ENCODE results near the gene IFNK.

The IFNK gene

DNA sequence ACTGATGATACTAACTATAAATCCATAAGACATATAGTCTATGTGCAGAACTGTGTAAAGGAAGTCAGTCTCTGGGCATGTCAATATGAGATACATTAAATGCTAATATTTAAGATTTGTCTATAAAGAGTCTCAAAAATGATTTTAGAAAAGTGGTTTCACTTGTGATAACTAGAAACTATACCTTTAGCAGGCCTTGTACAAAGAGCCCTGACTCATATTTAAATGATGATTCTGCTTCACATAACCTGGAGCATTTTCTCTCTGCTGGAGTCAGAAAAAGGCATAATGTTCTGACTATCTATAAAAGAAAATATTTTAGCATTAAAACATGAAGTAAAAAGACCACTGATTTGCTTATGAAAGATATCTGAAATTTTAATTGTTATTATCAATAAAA, 34.2 kb downstream of the IFNK start:
- Histone ChIP-seq H3K27ac (ENCODE audit: low read depth, low read length) (no peak overlapping the region), H3K9ac (ENCODE audit: low read depth, low read length) (no peak overlapping the region), H3K4me3 (ENCODE audit: low read depth, low read length) (no peak overlapping the region), H3K4me1 (ENCODE audit: control insufficient read depth, insufficient read depth, low read length) (no peaks in the 10 kb centered on the region), H3K36me3 (ENCODE audit: control insufficient read depth, insufficient read depth, low read length) (peaks cover 90% of the 10 kb centered on the region), H3K9me3 (ENCODE audit: control insufficient read depth, insufficient read depth, low read length) (no peaks in the 10 kb centered on the region), H3K27me3 (ENCODE audit: control insufficient read depth, insufficient read depth, low read length) (no peaks in the 10 kb centered on the region)

DNA sequence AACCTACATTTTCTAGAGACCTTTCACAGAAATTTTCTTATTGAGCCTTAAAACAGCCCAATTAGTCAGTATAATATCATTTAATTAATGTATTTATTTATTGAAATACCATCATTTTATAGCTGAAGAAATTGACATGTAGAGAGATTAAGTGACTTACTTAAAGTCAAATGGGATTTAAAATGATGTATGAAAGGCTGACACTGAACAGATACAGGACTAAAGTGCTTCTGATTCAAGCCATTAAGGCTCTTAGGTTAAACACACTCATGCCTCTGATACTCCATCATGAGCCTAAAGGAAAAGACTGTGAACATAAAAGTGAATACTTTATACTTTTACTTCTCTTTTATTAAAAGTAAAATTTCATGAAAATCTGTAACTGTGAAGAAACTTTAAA, 36.4 kb downstream of the IFNK start:
- Histone ChIP-seq H3K4me3 (ENCODE audit: low read depth, low read length) (no peak overlapping the region), H3K27ac (ENCODE audit: low read depth, low read length) (no peak overlapping the region), H3K36me3 (ENCODE audit: control insufficient read depth, insufficient read depth, low read length) (peaks cover 89% of the 10 kb centered on the region), H3K9ac (ENCODE audit: low read depth, low read length) (no peak overlapping the region), H3K4me1 (ENCODE audit: control insufficient read depth, insufficient read depth, low read length) (no peaks in the 10 kb centered on the region), H3K9me3 (ENCODE audit: control insufficient read depth, insufficient read depth, low read length) (no peaks in the 10 kb centered on the region), H3K27me3 (ENCODE audit: control insufficient read depth, insufficient read depth, low read length) (no peaks in the 10 kb centered on the region)

DNA sequence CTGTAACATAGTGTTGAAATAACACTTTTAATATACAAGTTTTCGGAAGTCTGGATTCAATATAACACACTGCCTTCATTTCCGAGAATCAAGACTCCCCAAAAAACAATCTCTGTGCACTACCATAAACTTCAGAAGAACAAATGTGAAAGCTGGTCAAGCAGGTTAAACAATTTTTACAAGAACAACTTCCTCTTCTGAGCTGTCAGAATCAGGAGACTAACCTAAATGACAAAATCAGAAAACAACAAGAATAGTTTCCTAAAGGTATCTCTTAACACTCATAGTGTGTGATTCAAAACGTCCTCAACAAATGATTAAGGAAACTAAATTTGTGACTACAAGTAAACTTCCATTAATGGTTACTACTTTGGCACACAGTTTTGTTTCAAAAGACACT, 37.6 kb downstream of the IFNK start:
- H3K36me3 ChIP-seq (ENCODE audit: control insufficient read depth, insufficient read depth, low read length) = peaks cover 89% of the 10 kb centered on the region
- H3K4me1 ChIP-seq (ENCODE audit: control insufficient read depth, insufficient read depth, low read length) = no peaks in the 10 kb centered on the region
- H3K27me3 ChIP-seq (ENCODE audit: control insufficient read depth, insufficient read depth, low read length) = no peaks in the 10 kb centered on the region
- H3K4me3 ChIP-seq (ENCODE audit: low read depth, low read length) = no peak overlapping the region
- no peak overlapping the region for H3K27ac ChIP-seq (ENCODE audit: low read depth, low read length)
- H3K9me3 ChIP-seq (ENCODE audit: control insufficient read depth, insufficient read depth, low read length) = no peaks in the 10 kb centered on the region
- no peak overlapping the region for H3K9ac ChIP-seq (ENCODE audit: low read depth, low read length)

DNA sequence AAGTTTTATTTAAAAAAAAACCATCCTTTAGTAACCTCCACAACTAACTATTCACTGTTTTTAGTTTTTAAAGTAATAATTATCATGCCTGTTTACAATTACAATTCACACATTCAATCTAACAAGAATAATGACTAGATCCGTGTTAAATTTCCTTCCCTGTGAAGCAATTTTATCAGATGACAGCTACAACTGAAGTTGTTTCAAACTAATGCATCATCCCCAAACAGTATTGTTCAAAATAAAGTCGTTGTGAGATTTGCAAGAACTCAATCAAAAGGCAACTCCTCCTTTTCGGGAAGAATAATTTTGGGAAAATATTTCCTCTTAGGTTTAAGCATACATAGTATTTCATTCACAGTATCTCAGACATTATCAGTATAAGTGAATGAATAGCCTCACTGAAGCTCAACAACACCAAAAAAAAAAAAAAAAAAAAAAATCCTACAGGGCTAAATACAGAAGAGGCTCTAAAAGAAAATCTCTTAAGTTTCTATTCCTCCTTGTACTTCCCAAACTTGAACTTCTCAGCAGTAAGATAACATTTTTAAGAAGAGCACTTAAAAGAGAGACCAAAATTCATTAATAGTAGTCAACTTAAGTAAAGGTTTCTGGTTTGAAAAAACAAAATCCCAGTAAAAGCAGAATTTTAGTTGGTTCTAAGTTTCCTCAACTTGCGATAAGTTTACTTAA, 39.8 kb downstream of the IFNK start:
- H3K4me1 ChIP-seq (ENCODE audit: control insufficient read depth, insufficient read depth, low read length) = no peaks in the 10 kb centered on the region
- H3K4me3 ChIP-seq (ENCODE audit: low read depth, low read length) = no peak overlapping the region
- no peak overlapping the region for H3K27ac ChIP-seq (ENCODE audit: low read depth, low read length)
- peaks cover 73% of the 10 kb centered on the region for H3K36me3 ChIP-seq (ENCODE audit: control insufficient read depth, insufficient read depth, low read length)
- no peak overlapping the region for H3K9ac ChIP-seq (ENCODE audit: low read depth, low read length)
- no peaks in the 10 kb centered on the region for H3K27me3 ChIP-seq (ENCODE audit: control insufficient read depth, insufficient read depth, low read length)
- H3K9me3 ChIP-seq (ENCODE audit: control insufficient read depth, insufficient read depth, low read length) = no peaks in the 10 kb centered on the region

DNA sequence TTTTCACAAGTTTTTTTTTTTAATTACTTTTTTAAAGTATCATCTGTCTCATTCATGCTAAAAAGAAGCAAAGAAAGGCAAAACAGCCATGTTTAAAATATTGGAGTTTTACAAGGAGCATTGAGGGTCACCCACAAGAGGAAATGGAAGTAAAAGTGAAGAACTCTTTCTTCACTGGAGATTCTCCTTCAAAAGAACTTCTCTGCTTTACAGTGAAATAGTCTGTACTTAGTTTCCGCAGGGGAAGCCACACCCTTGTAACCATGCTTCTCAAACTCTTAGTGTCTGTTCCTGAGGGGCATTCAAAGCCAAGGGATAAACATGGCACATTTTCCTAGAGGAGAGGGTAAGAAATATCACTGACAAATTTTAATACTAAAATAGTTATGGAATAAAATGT, 40.6 kb downstream of the IFNK start:
- H3K9me3 ChIP-seq (ENCODE audit: control insufficient read depth, insufficient read depth, low read length) = no peaks in the 10 kb centered on the region
- no peak overlapping the region for H3K4me3 ChIP-seq (ENCODE audit: low read depth, low read length)
- H3K27me3 ChIP-seq (ENCODE audit: control insufficient read depth, insufficient read depth, low read length) = no peaks in the 10 kb centered on the region
- H3K27ac ChIP-seq (ENCODE audit: low read depth, low read length) = no peak overlapping the region
- no peaks in the 10 kb centered on the region for H3K4me1 ChIP-seq (ENCODE audit: control insufficient read depth, insufficient read depth, low read length)
- H3K36me3 ChIP-seq (ENCODE audit: control insufficient read depth, insufficient read depth, low read length) = peaks cover 66% of the 10 kb centered on the region
- no peak overlapping the region for H3K9ac ChIP-seq (ENCODE audit: low read depth, low read length)

DNA sequence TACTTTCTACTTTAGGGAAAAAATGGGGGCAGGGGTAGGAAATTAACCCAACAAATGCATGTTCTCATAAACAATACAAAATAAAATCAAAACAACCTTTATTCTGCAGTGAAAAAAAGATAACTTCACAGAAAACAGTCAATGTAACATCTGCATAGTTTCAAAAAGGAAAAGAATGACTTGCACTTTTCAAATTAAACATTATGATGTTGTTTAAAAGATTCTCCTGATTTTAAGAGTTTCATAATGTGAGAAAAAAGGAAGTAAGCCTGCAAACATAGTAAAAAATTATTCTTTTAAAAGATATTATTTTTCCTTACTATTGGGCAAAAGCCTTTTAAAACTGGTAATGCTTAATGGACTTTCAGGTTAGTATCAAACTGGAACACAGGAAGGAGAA, 41.6 kb downstream of the IFNK start:
- H3K4me3 ChIP-seq (ENCODE audit: low read depth, low read length) = no peak overlapping the region
- no peak overlapping the region for H3K9ac ChIP-seq (ENCODE audit: low read depth, low read length)
- H3K36me3 ChIP-seq (ENCODE audit: control insufficient read depth, insufficient read depth, low read length) = peaks cover 57% of the 10 kb centered on the region
- H3K9me3 ChIP-seq (ENCODE audit: control insufficient read depth, insufficient read depth, low read length) = no peaks in the 10 kb centered on the region
- no peaks in the 10 kb centered on the region for H3K27me3 ChIP-seq (ENCODE audit: control insufficient read depth, insufficient read depth, low read length)
- H3K4me1 ChIP-seq (ENCODE audit: control insufficient read depth, insufficient read depth, low read length) = no peaks in the 10 kb centered on the region
- no peak overlapping the region for H3K27ac ChIP-seq (ENCODE audit: low read depth, low read length)

DNA sequence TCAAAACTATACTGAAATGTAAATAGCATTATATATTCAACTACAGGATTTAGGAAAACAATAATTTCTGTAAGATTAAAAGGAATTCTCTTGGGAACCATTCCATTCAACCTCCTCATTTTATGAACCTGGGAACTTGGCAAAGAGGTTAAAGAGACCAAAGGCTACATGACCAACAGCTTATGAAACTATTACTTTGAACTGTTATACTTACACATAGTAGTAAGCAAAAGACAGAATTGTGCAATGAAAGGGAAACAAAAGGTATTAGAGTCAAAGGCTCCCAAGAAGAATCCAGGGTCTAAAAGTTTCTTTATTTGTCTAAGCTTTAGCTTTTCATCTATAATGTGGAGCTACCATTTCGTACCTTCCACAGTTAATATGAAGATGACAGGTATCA, 42.0 kb downstream of the IFNK start:
- H3K4me1 ChIP-seq (ENCODE audit: control insufficient read depth, insufficient read depth, low read length) = no peaks in the 10 kb centered on the region

DNA sequence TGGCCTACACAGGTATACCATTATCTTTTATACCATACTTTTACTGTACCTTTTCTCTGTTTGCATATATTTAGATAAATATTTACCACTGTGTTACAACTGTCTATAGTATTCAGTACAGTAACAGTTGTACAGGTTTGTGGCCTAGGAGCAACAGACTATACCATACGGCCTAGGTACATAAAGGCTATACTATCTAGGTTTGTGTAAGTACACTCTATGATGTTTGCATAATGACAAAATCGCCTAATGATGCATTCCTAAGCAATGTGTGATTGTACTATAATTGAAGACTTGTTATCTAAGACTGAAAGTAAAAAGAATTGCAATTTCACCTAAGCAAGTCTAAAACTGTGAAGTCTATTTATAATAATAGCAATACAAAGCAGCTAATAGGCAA, 45.3 kb downstream of the IFNK start:
- Histone ChIP-seq H3K9me3 (ENCODE audit: control insufficient read depth, insufficient read depth, low read length) (no peaks in the 10 kb centered on the region), H3K36me3 (ENCODE audit: control insufficient read depth, insufficient read depth, low read length) (peaks cover 28% of the 10 kb centered on the region), H3K4me3 (ENCODE audit: low read depth, low read length) (no peak overlapping the region), H3K27me3 (ENCODE audit: control insufficient read depth, insufficient read depth, low read length) (no peaks in the 10 kb centered on the region), H3K9ac (ENCODE audit: low read depth, low read length) (no peak overlapping the region), H3K4me1 (ENCODE audit: control insufficient read depth, insufficient read depth, low read length) (peaks cover 8% of the 10 kb centered on the region), H3K27ac (ENCODE audit: low read depth, low read length) (no peak overlapping the region)

More for the DNA sequence above, 42.0 kb downstream of the IFNK start:
- Histone ChIP-seq H3K27me3 (ENCODE audit: control insufficient read depth, insufficient read depth, low read length) (no peaks in the 10 kb centered on the region), H3K9me3 (ENCODE audit: control insufficient read depth, insufficient read depth, low read length) (no peaks in the 10 kb centered on the region), H3K27ac (ENCODE audit: low read depth, low read length) (no peak overlapping the region), H3K9ac (ENCODE audit: low read depth, low read length) (no peak overlapping the region), H3K36me3 (ENCODE audit: control insufficient read depth, insufficient read depth, low read length) (peaks cover 52% of the 10 kb centered on the region), H3K4me3 (ENCODE audit: low read depth, low read length) (no peak overlapping the region)

DNA sequence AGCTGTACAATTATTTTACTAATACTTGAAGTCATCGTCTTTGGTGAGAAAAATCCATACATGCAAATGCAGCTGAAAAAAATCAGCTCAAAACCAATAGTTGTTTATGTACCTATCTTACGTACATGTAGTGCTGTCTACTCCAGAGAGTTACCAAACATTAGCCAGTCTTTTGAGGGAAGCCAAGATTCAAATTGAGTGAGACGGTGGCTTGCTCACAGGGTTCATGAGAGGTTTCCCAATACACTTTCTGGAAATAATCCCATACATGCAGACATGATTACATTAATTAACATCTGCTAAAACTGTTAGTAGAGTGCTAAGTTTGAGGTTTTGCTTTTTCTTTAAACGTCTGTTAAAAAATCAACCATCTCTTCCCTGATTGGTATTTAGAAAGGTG, 46.9 kb downstream of the IFNK start:
- peaks cover 8% of the 10 kb centered on the region for H3K4me1 ChIP-seq (ENCODE audit: control insufficient read depth, insufficient read depth, low read length)
- no peaks in the 10 kb centered on the region for H3K9me3 ChIP-seq (ENCODE audit: control insufficient read depth, insufficient read depth, low read length)
- no peak overlapping the region for H3K27ac ChIP-seq (ENCODE audit: low read depth, low read length)
- H3K4me3 ChIP-seq (ENCODE audit: low read depth, low read length) = no peak overlapping the region
- H3K27me3 ChIP-seq (ENCODE audit: control insufficient read depth, insufficient read depth, low read length) = no peaks in the 10 kb centered on the region
- H3K9ac ChIP-seq (ENCODE audit: low read depth, low read length) = no peak overlapping the region
- H3K36me3 ChIP-seq (ENCODE audit: control insufficient read depth, insufficient read depth, low read length) = peaks cover 12% of the 10 kb centered on the region

DNA sequence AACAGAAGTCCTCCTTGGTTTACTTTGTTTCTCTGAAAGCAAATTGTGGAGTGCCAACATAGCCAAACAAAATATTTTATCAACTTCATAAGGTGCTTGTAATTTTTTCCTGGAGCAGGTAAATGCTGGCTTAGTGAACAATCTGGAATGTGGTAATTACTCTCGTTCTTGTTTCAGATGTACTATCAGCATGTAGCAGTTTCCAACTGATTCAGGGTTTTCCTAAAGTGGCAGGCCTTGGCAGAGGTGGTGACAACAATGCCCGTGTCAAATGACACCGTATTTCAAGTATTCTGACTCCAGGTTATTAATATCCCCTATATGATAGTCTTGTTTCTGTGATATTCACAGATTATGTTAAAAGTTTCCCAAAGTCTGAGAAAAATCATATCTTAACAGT, 48.0 kb downstream of the IFNK start:
- Histone ChIP-seq H3K9ac (ENCODE audit: low read depth, low read length) (no peak overlapping the region), H3K27me3 (ENCODE audit: control insufficient read depth, insufficient read depth, low read length) (no peaks in the 10 kb centered on the region), H3K9me3 (ENCODE audit: control insufficient read depth, insufficient read depth, low read length) (no peaks in the 10 kb centered on the region; the same call in 1 of the 2 replicates), H3K27ac (ENCODE audit: low read depth, low read length) (no peak overlapping the region), H3K36me3 (ENCODE audit: control insufficient read depth, insufficient read depth, low read length) (peaks cover 1% of the 10 kb centered on the region; the same call in 1 of the 2 replicates), H3K4me3 (ENCODE audit: low read depth, low read length) (peak overlapping the region; percentile 74), H3K4me1 (ENCODE audit: control insufficient read depth, insufficient read depth, low read length) (peaks cover 8% of the 10 kb centered on the region)

DNA sequence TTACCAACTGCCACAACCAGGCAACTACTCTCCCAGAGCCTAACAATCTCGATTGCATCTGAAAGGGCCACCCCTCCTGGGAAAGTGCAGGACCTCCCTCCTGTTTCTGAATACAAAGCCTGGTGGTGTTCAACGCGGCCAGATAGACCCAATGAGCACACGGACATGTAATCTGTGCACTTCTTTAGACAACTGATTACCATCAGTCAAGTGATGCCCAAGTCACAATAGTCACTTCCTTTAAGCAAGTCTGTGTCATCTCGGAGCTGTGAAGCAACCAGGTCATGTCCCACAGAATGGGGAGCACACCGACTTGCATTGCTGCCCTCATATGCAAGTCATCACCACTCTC, 48.5 kb downstream of the IFNK start:
- H3K4me1 ChIP-seq (ENCODE audit: control insufficient read depth, insufficient read depth, low read length) = peaks cover 8% of the 10 kb centered on the region
- no peaks in the 10 kb centered on the region; the same call in 1 of the 2 replicates for H3K9me3 ChIP-seq (ENCODE audit: control insufficient read depth, insufficient read depth, low read length)
- H3K4me3 ChIP-seq (ENCODE audit: low read depth, low read length) = peak overlapping the region; percentile 74
- no peaks in the 10 kb centered on the region for H3K27me3 ChIP-seq (ENCODE audit: control insufficient read depth, insufficient read depth, low read length)
- H3K27ac ChIP-seq (ENCODE audit: low read depth, low read length) = peak overlapping the region; percentile 97
- H3K36me3 ChIP-seq (ENCODE audit: control insufficient read depth, insufficient read depth, low read length) = no peaks in the 10 kb centered on the region
- peak overlapping the region; percentile 80 for H3K9ac ChIP-seq (ENCODE audit: low read depth, low read length)
